OCI-LY1 (cell line): Measurements from ENCODE around the gene CHST8.

ENCODE experiments used
- H2AFZ ChIP-seq: fragments of 200-600 bp; sonication (generic), shearing (Covaris generic); 2 replicates; pipeline ENCODE4 v1.6.0; 2014; ENCODE audit warnings: antibody characterized with exemption, mild to moderate bottlenecking, low read length
- H3F3A ChIP-seq: fragments of 200-600 bp; sonication (generic), shearing (Covaris generic); 2 replicates; pipeline ENCODE4 v1.6.0; 2014; ENCODE audit warnings: mild to moderate bottlenecking, antibody characterized with exemption, low read length, moderate library complexity; ENCODE audit not compliant: insufficient read depth
- H3K27ac ChIP-seq: fragments of 200-600 bp; sonication (generic); 2 replicates; pipeline ENCODE4 v1.5.1; 2014; ENCODE audit warnings: low read length, mixed run types, mild to moderate bottlenecking, low read depth; ENCODE audit not compliant: poor library complexity, severe bottlenecking
- H3K27me3 ChIP-seq: fragments of 200-600 bp; sonication (generic); 2 replicates; pipeline ENCODE4 v1.6.0; 2014; ENCODE audit warnings: antibody characterized with exemption, mild to moderate bottlenecking, low read length, moderate library complexity; ENCODE audit not compliant: insufficient read depth
- H3K36me3 ChIP-seq: fragments of 200-600 bp; sonication (generic); 2 replicates; pipeline ENCODE4 v1.6.1; 2014; ENCODE audit warnings: mild to moderate bottlenecking, antibody characterized with exemption, low read length, moderate library complexity, mixed read lengths; ENCODE audit not compliant: insufficient read depth
- H3K4me1 ChIP-seq: fragments of 200-600 bp; sonication (generic); 2 replicates; pipeline ENCODE4 v1.5.1; 2014; ENCODE audit warnings: mild to moderate bottlenecking, low read length, moderate library complexity; ENCODE audit not compliant: insufficient read depth, severe bottlenecking
- H3K4me2 ChIP-seq: fragments of 200-600 bp; sonication (generic), shearing (Covaris generic); 2 replicates; pipeline ENCODE4 v1.6.1; 2014; ENCODE audit warnings: low read length
- H3K4me3 ChIP-seq: fragments of 200-600 bp; sonication (generic); 2 replicates; pipeline ENCODE4 v1.5.1; 2014; ENCODE audit warnings: low read length, low read depth, mild to moderate bottlenecking, mixed read lengths; ENCODE audit not compliant: poor library complexity, severe bottlenecking
- H3K79me2 ChIP-seq: fragments of 200-600 bp; shearing (Covaris generic); 2 replicates; pipeline ENCODE4 v1.6.1; 2016; ENCODE audit warnings: mixed run types, low read length, mixed read lengths; ENCODE audit not compliant: insufficient read depth
- H3K9ac ChIP-seq: fragments of 200-600 bp; sonication (generic), shearing (Covaris generic); 2 replicates; pipeline ENCODE4 v1.6.1; 2014; ENCODE audit warnings: mild to moderate bottlenecking, low read length, mixed read lengths
- H3K9me2 ChIP-seq: fragments of 200-600 bp; sonication (generic), shearing (Covaris generic); 2 replicates; pipeline ENCODE4 v1.6.1; 2014; ENCODE audit warnings: low read depth, mild to moderate bottlenecking, low read length, mixed read lengths
- H3K9me3 ChIP-seq: fragments of 200-600 bp; shearing (Covaris generic); 2 replicates; pipeline ENCODE4 v1.6.1; 2014; ENCODE audit warnings: low read length, mixed read lengths
- H4K20me1 ChIP-seq: fragments of 200-600 bp; sonication (generic), shearing (Covaris generic); 2 replicates; pipeline ENCODE4 v1.6.0; 2016; ENCODE audit warnings: mild to moderate bottlenecking, low read length; ENCODE audit not compliant: insufficient read depth
- EZH2 ChIP-seq: fragments of 200-600 bp; sonication (generic), shearing (Covaris generic); IDR thresholded peaks from 2 replicates; pipeline ENCODE4 v1.8.0; 2017; ENCODE audit warnings: borderline replicate concordance, mixed run types, mild to moderate bottlenecking, antibody characterized with exemption, low read length, moderate library complexity, mixed read lengths
- TF ChIP-seq, protein P1 (sequence below): fragments of 200-600 bp; sonication (generic), shearing (Covaris generic); IDR thresholded peaks from 2 replicates; pipeline ENCODE4 v1.5.1; 2017; ENCODE audit warnings: mild to moderate bottlenecking, antibody characterized with exemption, low read length, moderate library complexity, mixed read lengths

Gene CHST8

DNA sequence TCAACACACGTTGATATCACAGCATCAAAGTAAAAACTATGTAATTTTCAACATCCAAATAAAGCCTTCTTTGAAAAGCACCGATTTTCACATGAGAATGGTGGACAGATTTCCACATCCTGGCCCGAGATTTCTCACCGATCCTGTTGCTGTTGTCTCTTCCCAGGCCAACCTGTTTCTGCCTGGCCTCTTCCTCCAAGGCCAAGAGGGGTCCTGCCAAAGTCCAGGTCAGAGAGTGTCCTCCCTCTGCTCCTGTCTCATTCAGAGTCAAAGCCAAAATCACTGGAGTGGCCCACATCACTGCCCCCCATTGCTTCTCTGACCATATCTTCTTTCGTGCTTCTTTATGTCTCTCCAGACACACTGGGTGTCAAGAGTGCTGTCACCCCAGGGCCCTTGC lies 49.5 kb downstream of the CHST8 start:
- no peak for TF ChIP-seq EZH2
- TF ChIP-seq, protein P1, sequence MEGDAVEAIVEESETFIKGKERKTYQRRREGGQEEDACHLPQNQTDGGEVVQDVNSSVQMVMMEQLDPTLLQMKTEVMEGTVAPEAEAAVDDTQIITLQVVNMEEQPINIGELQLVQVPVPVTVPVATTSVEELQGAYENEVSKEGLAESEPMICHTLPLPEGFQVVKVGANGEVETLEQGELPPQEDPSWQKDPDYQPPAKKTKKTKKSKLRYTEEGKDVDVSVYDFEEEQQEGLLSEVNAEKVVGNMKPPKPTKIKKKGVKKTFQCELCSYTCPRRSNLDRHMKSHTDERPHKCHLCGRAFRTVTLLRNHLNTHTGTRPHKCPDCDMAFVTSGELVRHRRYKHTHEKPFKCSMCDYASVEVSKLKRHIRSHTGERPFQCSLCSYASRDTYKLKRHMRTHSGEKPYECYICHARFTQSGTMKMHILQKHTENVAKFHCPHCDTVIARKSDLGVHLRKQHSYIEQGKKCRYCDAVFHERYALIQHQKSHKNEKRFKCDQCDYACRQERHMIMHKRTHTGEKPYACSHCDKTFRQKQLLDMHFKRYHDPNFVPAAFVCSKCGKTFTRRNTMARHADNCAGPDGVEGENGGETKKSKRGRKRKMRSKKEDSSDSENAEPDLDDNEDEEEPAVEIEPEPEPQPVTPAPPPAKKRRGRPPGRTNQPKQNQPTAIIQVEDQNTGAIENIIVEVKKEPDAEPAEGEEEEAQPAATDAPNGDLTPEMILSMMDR = no peak
- Histone ChIP-seq H2AFZ (no peak overlapping the region), H3K27me3 (no peaks in the 10 kb centered on the region)

DNA sequence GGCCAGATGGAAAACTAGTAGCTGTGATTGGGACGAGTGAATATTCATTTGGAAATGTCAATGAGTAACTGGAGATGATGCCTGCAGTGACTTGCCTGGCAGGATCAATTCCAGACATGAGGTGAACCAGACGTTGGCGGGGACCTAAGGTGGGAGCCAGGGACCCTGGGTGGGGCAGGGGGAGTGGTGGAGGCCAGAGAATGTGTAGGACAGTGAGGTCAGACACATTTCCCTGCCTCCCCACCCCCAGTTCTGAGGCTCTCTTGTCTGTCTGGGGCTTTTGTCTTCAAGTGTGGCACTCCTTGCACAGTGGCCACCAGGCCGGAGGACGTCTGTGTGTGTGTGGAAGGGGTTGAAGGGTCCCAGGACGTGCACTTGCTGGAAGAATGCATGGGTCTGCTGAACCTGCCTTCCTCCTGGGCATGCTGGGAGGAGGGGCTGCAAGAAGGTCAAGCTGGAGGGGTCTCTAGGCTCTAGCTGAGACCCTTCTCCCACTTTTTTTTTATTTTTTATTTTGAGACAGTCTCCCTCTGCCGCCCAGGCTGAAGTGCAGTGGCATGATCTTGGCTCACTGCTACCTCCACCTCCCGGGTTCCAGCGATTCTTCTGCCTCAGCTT lies 51.6 kb downstream of the CHST8 start:
- no peaks in the 10 kb centered on the region for H3K79me2 ChIP-seq
- TF ChIP-seq, protein P1 = no peak
- TF ChIP-seq EZH2 = no peak
- H3K4me3 ChIP-seq = no peak overlapping the region
- no peak overlapping the region for H3K27ac ChIP-seq
- no peaks in the 10 kb centered on the region for H3K9me2 ChIP-seq
- H3K9me3 ChIP-seq = no peaks in the 10 kb centered on the region
- no peak overlapping the region for H3K9ac ChIP-seq
- no peak overlapping the region for H3K4me2 ChIP-seq
- H4K20me1 ChIP-seq = no peaks in the 10 kb centered on the region
- no peaks in the 10 kb centered on the region for H3K36me3 ChIP-seq
- H3K4me1 ChIP-seq = no peaks in the 10 kb centered on the region
- no peaks in the 10 kb centered on the region for H3F3A ChIP-seq
- no peak overlapping the region for H2AFZ ChIP-seq
- H3K27me3 ChIP-seq = no peaks in the 10 kb centered on the region

More for the DNA sequence above, 49.5 kb downstream of the CHST8 start:
- no peak overlapping the region for H3K4me3 ChIP-seq
- H3K79me2 ChIP-seq = no peaks in the 10 kb centered on the region
- H3K9me3 ChIP-seq = no peaks in the 10 kb centered on the region
- H3K27ac ChIP-seq = no peak overlapping the region
- no peaks in the 10 kb centered on the region for H3K9me2 ChIP-seq
- no peaks in the 10 kb centered on the region for H4K20me1 ChIP-seq
- H3K9ac ChIP-seq = no peak overlapping the region
- H3F3A ChIP-seq = no peaks in the 10 kb centered on the region
- no peak overlapping the region for H3K4me2 ChIP-seq
- H3K4me1 ChIP-seq = no peaks in the 10 kb centered on the region
- no peaks in the 10 kb centered on the region for H3K36me3 ChIP-seq

DNA sequence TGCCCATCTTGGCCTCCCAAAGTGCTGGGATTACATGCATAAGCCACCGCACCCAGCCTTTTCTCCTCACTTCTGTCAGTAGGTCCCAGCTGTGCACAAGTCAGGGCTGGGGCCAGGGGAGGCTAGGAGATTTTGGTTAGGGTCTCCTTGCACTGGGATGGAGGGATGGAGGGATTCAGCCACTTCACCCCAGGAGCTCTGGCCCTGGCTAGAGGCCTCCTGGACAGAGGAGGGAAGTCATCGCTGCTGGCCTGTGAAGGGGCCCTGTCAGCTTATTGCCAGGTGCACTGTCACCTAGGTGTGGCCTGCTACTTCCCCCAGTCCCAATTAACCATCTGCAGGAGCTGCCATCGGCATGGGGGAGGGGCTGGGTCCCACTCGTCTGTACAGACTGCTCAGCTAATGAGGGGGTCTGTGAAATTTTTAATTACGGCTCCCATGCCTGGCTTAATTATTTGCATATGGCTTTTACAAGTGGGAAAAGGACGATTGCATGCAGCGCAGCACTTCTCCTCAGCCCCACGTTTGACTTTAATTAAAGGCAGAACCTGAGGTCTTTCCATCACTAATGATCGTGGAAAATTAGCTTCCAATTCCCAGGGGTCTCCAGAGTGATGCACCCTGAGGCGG lies 52.4 kb downstream of the CHST8 start:
- no peak overlapping the region for H3K4me2 ChIP-seq
- no peaks in the 10 kb centered on the region for H3K9me2 ChIP-seq
- H3K36me3 ChIP-seq = no peaks in the 10 kb centered on the region
- H3K27me3 ChIP-seq = no peaks in the 10 kb centered on the region
- no peak overlapping the region for H3K27ac ChIP-seq
- no peaks in the 10 kb centered on the region for H3F3A ChIP-seq
- H3K79me2 ChIP-seq = no peaks in the 10 kb centered on the region
- no peak overlapping the region for H3K9ac ChIP-seq
- H3K4me3 ChIP-seq = no peak overlapping the region
- TF ChIP-seq, protein P1 = no peak
- TF ChIP-seq EZH2 = no peak
- H4K20me1 ChIP-seq = no peaks in the 10 kb centered on the region
- no peaks in the 10 kb centered on the region for H3K4me1 ChIP-seq
- H2AFZ ChIP-seq = no peak overlapping the region
- no peaks in the 10 kb centered on the region for H3K9me3 ChIP-seq
